GM21619 (cell line): ENCODE measurements around the gene INTS1.

Source experiments
- ATAC-seq: cut with Tn5 transposase; IDR thresholded peaks from one replicate; pipeline ENCODE4 v1.9.1; 2021; ENCODE audit not compliant: unreplicated experiment

Gene INTS1

DNA sequence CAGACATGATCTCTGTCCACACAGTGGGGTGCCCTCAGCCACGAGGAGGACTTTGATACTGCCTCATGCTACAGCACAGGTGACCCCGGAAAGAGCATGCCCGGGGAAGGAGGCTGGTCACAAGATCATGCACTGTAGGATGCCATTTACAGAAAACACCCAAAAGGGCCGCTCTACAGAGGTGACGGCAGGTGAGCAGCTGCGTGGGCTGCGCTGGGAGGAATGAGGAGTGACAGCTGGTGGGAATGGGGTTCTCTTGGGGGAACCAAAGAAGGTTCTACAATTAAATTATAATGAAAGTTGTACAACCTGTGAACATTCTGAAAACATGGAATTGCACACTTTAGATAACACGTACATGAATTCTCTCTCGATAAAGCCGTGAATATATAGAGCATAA, 12.0 kb downstream of the INTS1 start:
- ATAC-seq, result no peak

DNA sequence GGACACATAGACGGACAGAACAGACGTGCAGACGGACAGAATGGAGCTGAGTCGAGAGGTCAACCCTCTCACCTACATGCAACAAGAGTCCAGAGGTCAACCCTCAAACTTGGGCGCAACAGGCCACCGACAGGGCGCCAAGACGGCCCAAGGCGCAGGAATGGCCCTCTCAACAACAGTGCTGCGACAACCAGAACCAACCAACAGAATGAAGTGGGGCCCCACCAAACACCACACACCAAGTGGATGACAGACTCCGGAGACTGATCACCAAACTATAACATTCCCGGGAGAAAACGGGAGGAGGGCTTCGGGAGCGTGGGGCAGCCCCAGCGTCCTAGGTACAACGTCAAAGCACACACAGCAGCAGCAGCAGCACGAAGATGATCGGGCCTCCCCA, 13.4 kb downstream of the INTS1 start:
- no peak for ATAC-seq

DNA sequence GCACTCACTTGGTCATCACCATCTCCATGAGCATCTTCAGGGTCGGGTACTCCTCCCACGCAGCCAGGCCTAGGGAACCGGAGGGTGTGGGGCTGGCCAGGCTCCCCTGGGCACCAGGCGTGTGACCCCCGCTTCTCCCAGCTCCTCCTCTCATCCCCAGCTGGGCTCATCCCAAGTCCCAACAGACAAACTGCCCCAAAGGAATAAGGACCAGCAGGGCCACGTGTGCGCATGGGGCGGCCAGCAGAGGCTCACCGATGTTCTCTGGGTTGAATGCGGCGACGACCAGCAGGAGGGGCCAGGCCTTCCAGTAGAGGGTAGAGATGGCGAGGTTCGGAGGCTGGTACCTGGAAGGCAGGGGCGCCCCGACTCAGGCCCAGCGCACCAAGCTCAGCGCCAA, 14.9 kb downstream of the INTS1 start:
- ATAC-seq, result no peak

DNA sequence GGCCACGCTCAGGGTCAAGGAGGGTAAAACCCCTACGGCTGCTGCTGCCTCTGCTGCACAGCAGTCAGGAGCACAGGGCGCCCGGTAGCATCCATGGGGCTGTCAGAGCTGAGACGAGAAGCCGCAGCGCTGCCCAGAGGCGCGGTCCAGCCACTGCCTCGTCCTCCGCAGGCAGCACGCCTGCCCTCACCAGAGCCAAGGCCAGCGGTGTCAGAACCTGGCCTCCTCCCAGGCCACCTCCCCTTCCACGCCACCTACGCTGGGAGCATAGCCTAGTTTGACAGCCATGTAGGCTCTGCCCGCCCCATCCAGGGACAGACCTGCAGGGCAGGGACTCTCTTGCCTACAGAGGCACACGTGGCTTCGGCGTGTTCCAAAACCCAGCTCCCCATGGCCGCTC, 16.2 kb downstream of the INTS1 start:
- no peak for ATAC-seq

DNA sequence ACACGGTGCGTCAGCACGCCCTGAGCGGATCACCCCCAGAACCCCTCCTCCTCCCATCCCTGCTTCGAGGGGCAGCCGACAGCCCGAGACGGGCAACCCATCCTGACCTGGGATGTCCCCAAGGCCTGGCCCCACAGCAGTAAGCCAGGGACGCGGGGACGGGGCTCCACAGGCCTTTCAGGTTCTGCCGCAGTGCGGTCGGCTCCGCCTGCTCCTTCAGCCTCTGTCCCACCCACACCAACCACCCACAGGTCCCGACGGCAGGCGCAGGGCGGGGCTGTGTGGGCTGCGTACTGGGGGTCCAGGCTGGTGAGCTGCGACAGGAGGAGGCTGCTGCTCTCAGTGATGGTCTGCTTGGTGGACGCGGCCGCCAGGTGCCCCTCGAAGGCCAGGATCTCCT, 16.7 kb downstream of the INTS1 start:
- no peak for ATAC-seq

DNA sequence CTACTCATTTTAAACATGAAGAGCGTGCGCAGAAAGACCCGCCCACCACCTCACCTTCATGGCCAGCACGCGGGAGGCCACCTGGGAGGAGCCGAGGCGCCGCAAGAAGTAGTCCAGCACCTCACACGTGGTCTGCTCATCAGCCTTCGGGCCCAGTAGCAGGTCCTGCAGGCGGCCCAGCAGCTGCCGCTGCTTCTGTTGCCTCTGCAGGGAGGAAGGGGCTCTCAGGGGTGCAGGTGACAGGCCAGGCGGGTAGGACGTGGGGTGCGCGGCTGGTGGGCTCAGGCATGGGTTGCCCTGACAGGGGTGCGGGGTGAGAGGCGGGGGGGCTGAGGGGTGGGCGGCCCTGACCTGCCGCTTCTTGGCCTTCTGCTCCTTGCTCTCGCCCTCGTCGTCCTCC, 17.6 kb downstream of the INTS1 start:
- ATAC-seq, result no peak

DNA sequence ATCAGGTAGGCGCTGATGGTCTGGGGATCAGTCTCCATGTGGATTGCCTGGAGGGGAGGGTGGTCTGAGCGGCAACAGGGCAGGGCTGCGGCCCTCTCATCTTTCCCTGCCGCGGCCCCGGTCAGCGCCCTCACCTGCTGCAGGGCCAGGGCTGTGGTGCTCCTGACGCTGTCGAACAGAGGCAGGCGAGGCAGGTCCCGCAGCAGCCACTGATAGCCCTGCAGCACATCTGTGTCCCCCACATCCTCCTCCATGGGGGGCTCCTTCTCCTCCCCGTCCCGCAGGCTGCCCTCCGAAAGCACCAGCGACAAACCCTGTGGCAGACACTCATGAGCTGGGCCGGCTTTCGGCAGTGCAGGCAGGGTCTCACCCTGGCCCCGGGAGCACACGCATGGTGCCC, 19.0 kb downstream of the INTS1 start:
- no peak for ATAC-seq

DNA sequence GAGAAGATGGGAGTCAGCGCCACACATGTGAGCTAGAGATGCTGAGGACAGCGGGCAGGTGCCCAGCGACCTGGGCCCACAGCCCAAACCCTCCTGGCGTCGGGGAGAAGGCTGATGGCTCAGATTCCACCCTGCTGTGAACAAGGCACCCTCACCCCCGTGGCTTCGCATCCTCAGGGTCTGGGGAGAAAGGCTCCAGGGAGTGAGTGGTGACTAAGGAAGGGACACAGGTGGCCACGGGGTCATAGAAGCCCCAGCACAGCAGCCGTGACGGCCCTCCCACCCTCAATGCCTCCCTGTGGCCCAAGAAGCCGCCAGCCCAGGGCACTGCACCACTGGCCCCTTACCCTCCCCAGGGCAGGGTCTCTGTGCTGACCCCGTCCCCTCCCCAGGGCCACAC, 19.6 kb downstream of the INTS1 start:
- no peak for ATAC-seq

DNA sequence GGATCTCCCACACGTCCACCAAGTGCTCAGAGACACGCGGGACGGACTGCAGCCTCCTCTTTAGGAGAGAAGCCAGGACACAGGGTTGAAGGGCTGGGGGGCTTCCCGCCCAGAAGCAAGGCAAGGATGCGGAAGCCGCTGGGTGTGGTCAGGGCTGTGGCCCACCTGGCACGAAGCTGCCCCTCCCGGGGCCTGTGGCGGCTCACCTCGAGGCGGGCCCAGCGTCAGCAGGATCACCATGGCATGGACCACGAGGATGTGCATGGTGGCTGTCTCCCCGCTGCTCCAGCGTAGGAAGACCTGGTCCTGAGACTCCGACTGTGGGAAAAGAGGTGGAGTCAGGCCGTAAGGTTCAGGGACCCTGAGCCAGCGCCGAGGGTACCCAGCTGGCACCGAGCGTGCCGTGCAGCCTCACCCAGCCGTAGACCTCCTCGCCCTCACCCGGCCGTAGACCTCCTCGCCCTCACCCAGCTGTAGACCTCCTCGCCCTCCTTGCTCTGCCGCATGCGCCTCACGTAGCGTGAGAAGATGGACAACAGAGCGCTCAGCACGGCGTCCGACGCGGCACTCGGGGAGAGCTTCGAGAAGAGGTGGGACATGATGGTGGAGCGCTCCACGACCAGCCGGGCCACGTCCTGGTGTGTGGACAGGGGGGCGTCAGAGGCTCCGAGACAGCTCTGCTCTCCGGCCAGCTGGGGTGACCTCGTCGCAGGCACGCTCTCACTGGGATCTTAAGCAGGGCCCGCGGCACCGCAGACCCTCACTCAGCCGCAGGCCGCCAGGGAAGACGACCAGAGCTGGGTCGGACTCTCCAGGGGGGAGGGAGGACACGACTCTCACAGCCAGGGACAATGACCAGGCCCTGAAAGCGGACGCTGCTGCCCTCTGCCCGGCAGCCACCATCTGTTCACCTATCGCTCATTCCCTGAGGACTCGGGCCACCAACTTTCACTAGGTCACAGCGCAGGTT, 20.4 kb downstream of the INTS1 start:
- no peak for ATAC-seq

DNA sequence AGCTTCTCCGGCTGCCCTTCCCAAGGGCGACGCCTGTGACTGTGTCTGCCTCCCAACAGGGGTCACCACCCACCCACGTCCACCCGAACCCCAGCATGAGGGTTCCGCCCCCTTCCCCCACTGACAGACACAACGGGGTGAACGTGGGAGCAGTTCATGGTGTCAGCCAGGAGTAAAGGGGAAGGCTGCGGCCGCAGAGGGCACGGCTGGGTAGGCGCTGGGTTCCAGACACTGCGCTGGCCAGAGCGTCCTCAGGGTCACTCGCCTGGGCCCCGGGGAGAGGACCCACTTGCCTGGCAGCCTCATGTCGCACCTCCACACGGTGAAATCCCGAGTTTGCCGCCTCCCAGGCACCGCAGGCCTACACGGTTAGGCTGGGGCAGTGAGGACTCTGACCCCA, 21.1 kb downstream of the INTS1 start:
- ATAC-seq, result no peak

DNA sequence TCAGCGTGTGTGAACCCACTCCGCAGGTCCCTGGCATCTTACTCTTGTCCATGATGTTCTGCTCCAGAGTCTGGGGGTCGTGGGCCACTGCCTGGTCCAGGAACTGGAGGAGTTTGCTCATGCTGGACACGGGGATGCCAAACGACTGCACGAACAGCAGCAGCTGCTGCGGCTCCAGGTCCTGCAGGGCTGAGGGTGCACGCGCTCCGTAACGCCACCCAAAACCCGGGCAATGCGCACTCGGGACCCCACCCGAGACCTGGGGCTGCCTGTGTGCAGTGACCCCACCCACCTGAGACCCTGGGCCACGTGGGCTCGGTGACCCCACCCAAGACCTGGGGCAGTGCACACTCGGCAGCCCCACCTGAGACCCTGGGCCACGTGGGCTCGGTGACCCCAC, 22.9 kb downstream of the INTS1 start:
- ATAC-seq, result no peak

DNA sequence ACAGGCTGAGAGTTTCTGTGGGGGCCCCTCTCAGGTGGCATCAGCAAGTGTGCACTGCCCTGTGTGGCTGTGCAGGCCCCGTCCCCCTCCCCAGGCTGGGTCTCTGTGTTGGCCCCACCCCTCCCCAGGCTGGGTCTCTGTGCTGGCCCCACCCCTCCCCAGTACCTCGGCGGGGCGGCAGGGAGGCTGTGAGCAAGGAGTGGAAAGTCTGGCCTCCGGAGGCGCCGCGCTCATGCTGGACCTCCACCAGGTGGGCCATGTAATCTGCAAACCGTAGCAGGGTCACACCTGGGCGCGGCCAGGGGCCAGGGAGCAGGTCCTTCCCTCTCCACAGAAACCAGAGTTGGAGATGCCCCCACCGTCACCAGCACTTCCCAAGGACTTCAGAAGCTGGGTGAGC, 23.5 kb downstream of the INTS1 start:
- ATAC-seq, result no peak

DNA sequence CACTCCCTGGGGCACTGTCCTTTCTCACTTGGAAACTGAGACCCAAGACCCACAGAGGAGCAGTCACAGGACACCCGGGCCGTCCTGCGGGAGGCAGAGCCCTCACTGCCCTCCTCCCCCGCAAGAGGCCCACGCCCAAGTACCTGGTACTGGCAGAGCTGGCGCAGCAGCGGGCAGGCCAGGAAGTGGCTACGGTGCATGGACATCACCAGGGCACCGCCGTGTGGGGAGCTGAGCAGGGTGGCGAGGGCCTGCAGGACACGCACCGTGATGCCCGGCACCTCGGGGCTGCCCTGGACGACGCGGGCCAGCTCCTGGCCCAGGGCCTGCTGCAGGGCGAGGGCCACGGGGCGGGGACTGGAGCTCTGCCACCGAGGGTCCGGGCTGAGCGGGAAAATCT, 24.9 kb downstream of the INTS1 start:
- ATAC-seq, result no peak

DNA sequence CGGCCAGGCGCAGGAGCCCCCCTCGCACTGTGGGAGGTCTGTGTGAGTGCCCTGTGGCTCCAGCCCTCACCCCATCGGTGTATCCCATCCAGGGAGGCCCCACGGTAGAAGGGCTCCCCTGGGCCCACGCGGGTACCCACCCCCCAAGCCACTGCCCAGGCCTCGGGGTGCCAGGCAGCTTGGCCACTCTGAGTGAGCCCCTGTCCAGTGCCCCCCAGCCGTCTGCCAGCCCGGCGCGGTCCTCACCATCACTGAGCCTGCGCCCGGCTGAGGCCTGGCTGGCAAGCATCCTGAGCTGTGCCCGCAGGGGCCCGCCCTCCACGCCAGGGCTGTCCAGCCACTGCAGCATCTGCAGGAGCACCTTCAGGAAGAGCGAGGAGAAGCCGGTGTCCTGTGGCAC, 25.7 kb downstream of the INTS1 start:
- ATAC-seq, result no peak

DNA sequence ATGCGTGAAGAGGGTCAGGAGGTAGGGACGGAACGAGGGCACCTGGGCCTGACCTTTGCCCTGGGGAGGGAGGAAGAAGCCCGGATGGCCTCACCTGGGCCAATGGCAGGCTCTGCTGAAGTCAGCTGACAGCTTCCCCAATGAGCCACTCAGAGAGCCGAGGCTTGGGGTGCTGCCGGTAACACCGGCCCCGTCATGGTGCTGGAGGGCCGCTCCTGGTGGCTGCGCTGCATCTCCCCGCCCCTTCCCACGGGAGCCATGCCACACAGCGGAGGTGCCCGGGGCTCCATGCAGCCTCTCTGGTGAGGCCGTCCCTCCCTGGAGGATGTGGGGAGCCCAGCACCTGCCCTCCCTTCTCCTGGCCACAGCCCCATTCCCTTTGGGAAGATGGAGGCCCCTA, 27.3 kb downstream of the INTS1 start:
- no peak for ATAC-seq

DNA sequence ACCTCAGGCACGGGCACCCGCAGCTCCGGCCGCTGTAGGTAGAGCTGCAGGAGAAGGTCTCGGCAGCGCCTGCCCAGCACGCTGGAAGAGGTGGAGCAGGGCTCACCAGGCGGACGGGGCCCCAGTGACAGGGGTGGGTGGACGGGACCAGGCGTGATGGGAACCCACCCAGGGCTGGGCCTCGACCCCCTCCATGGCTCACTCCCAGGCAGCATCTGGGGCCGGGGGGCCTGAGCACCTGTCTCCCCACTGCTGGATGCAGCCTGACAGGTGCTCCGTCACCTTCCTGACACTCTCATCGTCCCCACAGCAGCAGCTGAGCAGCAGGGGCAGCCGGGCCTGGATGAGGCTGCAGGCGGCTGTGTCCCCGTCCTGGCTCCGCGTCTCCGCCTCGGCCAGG, 28.2 kb downstream of the INTS1 start:
- no peak for ATAC-seq

DNA sequence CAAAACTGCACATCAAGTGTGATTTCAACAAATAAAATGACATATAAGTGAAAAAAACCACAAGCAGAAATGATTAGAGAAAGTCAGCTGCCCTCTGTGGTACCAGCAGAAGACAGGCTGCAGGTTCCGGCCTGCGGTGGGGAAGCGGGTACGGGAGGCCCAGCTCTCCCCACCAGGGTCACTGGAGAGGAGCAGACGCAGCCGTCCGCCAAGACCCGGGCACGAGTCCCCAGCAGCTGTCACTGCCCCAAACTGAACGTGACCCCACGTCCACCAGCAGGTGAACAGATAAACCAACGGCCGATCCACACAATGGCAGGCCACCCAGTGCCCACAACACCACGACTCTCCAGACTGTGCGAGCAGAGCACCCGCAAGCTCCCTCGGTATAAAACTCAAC, 28.8 kb downstream of the INTS1 start:
- ATAC-seq, result no peak

DNA sequence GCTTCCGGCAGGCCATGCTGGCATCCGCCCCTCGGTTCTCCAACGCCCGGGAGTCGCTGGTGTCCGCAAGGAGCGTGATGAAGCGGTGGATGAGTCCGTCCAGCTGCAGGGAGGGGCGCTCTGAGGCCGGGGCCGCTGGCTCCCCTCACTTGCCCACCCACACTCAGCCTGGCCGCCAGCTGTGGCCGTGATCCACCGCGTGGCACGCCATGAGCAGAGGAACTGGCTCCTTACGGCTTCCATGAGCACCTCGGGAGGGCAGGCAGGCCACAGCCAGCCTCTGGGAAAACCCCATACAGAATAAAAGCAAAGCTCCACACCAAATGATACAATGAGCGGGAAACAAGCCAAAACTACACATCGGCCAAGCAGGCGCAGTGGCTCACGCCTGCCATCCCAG, 29.5 kb downstream of the INTS1 start:
- ATAC-seq, result no peak

DNA sequence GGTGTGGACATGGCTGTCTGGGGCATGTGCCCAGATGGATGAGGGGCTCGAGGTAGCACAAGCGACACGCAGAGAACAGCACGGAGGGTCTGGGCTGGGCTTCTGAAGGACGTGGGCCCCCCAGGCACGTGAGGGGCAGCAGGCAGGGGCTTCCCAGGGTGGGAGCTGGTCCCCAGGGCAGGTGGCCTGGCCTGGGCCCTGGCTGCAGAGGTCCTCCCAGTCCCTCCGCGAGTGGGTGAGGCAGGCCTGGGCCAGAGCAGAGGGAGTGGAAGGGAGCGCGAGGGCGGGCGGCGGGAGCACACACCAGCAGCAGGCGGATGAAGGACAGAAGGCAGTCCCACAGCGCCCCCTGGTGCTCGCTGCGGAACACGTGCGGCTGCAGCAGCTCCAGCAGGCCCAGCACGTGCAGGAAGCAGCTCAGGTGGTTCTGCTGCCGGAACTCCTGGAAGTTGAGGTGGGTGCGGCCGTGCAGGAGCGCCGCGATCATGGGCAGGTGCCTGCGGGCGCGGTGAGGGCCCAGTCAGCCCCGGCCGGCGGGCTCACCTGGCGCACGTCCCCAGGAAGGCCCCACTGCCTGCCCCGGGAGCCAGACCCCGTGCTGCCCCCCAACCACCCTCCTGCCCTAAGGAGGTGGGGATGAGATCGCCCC, 30.2 kb downstream of the INTS1 start:
- no peak for ATAC-seq

DNA sequence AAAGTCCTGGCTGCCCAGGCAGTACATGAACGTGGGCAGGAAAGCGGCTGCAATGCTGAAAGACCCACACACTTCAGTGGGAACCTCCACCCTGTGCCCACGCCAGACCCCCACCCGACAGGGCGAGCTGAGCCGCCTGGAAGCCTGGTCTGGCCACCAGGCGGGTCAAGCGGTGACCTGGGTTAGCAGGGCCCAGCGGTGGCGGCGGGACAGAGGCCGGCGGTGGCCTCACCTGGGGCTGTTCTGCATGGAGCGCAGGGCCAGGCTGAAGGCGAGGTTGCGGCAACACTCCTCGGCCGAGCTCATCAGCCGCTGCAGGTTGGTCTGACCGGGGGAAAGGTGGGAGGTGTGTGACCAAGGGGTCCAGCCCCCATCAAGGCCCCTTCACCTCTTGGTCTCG, 33.3 kb downstream of the INTS1 start:
- ATAC-seq, result no peak

DNA sequence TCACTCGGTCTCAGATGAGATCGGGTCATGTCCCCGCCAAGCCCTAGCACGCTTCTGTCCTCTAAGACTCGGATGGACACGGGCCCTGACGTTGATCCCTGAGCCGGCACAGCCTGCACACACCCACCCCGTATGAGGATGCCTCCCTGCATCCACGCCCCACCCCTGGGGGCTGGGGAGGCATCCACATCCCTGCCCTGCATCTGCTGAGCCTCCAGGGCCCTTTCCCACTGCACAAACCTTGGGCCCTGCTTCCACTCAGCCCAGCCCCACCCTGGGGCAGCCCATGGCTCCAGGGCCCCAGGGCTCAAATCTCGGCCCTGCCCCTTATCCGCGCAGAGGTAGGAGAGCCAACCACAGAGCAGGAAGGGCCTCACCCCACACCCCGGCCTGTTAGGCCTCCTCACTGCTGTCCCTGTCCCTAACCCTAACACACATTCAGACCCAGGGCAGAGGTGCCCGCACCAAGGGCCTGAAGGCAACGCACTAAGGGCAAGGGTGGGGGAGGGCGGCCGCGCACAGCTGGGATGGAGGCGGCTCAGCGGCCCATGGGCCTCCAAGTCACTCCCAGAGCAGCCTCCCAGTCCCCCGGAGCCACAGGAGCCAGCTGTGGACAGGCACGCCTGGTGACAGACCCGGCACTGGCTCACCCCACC, 35.4 kb downstream of the INTS1 start:
- no peak for ATAC-seq

DNA sequence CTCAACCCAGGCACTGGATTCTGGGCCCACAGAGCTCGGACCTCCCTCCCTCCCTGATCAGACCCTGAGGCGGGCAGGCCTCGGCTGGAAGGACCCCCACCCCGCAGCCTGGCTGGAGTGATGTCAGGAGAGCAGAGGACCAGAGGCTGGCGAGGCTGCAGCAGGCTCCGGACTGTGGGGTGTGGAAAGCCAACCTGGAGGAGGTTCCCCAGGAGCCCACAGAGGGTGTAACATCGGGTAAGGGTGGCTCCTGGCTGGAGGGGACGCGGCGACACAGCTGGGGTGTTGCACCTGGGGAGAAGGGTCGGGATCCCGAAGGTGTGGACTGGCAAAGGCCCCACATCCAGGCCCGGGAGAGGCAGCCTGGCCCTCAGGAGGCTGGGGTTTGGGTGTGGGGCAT, 36.0 kb downstream of the INTS1 start:
- no peak for ATAC-seq
